Adrenal gland (tissue), 12 donors: ENCODE measurements around the gene POLE. TPM values are rescaled to one million over a fixed set of nuclear protein-coding genes. Genes with fewer than 3 reads are reported as not detected.
A peak's percentile ranks its signal among the peaks of the same experiment; 100 is the strongest.

ENCODE experiments used
- DNase-seq, 7 donors: peaks; one replicate each; pipeline ENCODE4 v3.0.0-alpha.2; 2019 to 2020
- H3K27ac ChIP-seq, 5 donors: fragments of 200-600 bp; sonication (generic) in 4 of 5; 1 replicate in 3 of 5; 2 replicates in 2 of 5; pipeline versions ENCODE4 v1.5.1 to v1.8.0; 2016 to 2020; ENCODE audit warnings: mild to moderate bottlenecking in 1 of 5
- H3K27me3 ChIP-seq: fragments of 200-600 bp; 2 replicates; pipeline ENCODE4 v1.8.0; 2021
- H3K36me3 ChIP-seq, 2 donors: fragments of 200-600 bp; replicated peaks in 1 of 2; 1 replicate in 1 of 2; 2 replicates in 1 of 2; pipeline versions ENCODE4 v1.5.1 to v1.8.0; 2018 to 2022
- H3K4me1 ChIP-seq, 2 donors: fragments of 200-600 bp; replicated peaks in 1 of 2; 1 replicate in 1 of 2; 2 replicates in 1 of 2; pipeline versions ENCODE4 v1.5.1 to v1.8.0; 2018 to 2021
- H3K4me3 ChIP-seq, 4 donors: fragments of 200-600 bp; sonication (generic) in 3 of 4; one replicate each; pipeline ENCODE4 v1.5.1; 2016 to 2018
- H3K9me3 ChIP-seq, 3 donors: fragments of 200-600 bp; sonication (generic) in 1 of 3; replicated peaks in 1 of 3; 1 replicate in 2 of 3; 2 replicates in 1 of 3; pipeline versions ENCODE4 v1.5.1 to v1.8.0; 2016 to 2021
- POLR2A ChIP-seq, 2 donors: fragments of 450-650 bp; IDR thresholded peaks; one replicate each; pipeline ENCODE4 v1.6.1; 2017; ENCODE audit warnings: antibody characterized with exemption in 2 of 2, mild to moderate bottlenecking in 2 of 2, moderate library complexity in 1 of 2
- WGBS, 4 donors: extraction: QIAGEN DNeasy Blood & Tissue Kit in 2 of 4; methylation state at CpG; one replicate each; pipeline versions ENCODE4 v1.1.5 to v1.1.7; 2013 to 2017; 5-methylcytosine and 5-hydroxymethylcytosine counted together
- intact Hi-C, 2 donors: fragments of 100-400 bp; cut with DNase I; formaldehyde crosslinking; loops; one replicate each; pipeline versions ENCODE4 v1.14.1 to v1.15.0; 2022 to 2023
- polyA plus RNA-seq, 3 donors: library from polyadenylated mRNA; stranded (reverse); fragments of 200-250 nt in 2 of 3; fragments of 350-450 nt in 1 of 3; fragmentation: Illumina TruSeq in 1 of 3; extraction: RNeasy Lipid Tissue Mini Kit (QIAGEN cat#74804) in 1 of 3; gene quantifications; one replicate each; pipeline ENCODE4 v1.2.3, GENCODE V29; 2013 to 2014
- total RNA-seq, 9 donors: library from RNA; depleted of rRNA in 4 of 9; stranded (reverse); fragments of >200 nt in 4 of 9; fragments of 120-200 nt in 1 of 9; fragmentation: NEBNext Ultra II Directional in 1 of 9; extraction: Animal tissue kit (Norgen Biotek cat#: 25700) in 1 of 9; gene quantifications; one replicate each; pipeline versions ENCODE4 v1.1.0 to v1.2.4, GENCODE V29; 2013 to 2023
- TF ChIP-seq, protein P1 (sequence below), 6 experiments: fragments of 450-650 bp in 4 of 6; fragments of 200-600 bp in 2 of 6; sonication (generic) in 1 of 6; IDR thresholded peaks; 1 replicate in 5 of 6; 2 replicates in 1 of 6; pipeline versions ENCODE4 v1.5.1 to v1.8.0; 2016 to 2021; ENCODE audit warnings: antibody characterized with exemption in 6 of 6, mild to moderate bottlenecking in 2 of 6, moderate library complexity in 1 of 6
- donor health status: healthy with polysubstance abuse.
- donor health status: Bipolar disorder and iron deficiency.
- donor health status: DM: yes; HTN: yes; CAD: no.
- donor health status: DM: no; HTN: no; CAD: no.
- donor health status: DM: no; HTN: no; CAD: no.
- donor health status: DM: yes; HTN: yes; CAD: no.

Gene POLE
- total and polyA plus RNA-seq, 12 donors, result 4.0 to 43.2 (median 16.1) TPM

DNA sequence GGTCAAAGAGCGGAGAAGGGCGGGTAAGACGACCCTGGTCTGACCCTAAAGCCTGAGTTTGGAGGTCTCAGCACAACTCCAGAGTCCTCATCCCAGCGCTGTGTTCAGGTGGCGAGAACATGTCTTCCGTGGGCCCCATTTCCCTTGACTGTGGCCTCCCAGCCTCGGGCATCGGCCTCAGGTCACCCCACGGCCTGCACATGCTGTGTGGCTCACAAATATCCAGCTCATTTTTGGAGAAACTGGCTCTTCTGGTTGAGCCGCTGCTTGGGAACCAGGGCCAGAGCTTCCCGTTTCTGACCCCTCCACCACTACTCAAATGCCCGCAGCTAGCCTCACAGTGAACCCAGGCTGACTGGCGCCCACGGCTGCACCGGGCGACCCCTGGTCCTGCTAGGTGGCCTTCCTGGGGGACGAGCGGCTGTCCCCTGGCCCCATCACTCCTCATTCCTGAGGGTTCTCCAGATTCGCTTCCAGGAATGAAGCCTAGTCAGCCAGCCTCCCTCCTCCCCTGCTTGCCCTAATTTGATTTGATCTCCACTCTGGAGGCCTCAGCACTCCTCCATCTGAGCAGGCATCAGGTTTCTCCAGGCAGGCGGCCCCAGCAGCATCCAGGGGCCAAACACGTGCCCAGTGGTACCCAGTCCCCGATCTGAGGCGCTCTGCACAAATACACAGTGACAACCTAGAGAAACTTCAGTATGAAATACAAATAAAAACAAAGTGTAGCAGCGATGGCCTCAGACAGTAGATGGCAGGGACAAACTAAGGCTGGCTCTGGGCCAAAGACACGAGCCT, 63.9 kb downstream of the POLE start:
- H3K9me3 ChIP-seq, result no peaks in the 10 kb centered on the region
- intact Hi-C loops, result no loop called here
- peaks cover 17% of the 10 kb centered on the region for H3K27me3 ChIP-seq
- peak overlapping the region in 2 of 5 donors; percentile 44 to 53 for H3K27ac ChIP-seq
- H3K4me1 ChIP-seq, result peaks cover 0 to 6% of the 10 kb centered on the region in 2 donors
- DNase-seq, result no peak
- WGBS, 4 donors, result 75 to 85% (median 81%) methylated on average over 13 to 25 of the region's 25 CpGs
- H3K36me3 ChIP-seq, result peaks cover 0 to 4% of the 10 kb centered on the region in 2 donors
- TF ChIP-seq, protein P1, sequence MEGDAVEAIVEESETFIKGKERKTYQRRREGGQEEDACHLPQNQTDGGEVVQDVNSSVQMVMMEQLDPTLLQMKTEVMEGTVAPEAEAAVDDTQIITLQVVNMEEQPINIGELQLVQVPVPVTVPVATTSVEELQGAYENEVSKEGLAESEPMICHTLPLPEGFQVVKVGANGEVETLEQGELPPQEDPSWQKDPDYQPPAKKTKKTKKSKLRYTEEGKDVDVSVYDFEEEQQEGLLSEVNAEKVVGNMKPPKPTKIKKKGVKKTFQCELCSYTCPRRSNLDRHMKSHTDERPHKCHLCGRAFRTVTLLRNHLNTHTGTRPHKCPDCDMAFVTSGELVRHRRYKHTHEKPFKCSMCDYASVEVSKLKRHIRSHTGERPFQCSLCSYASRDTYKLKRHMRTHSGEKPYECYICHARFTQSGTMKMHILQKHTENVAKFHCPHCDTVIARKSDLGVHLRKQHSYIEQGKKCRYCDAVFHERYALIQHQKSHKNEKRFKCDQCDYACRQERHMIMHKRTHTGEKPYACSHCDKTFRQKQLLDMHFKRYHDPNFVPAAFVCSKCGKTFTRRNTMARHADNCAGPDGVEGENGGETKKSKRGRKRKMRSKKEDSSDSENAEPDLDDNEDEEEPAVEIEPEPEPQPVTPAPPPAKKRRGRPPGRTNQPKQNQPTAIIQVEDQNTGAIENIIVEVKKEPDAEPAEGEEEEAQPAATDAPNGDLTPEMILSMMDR (IDR thresholded peaks at IDR 0.05), result no peak
- no peak for TF ChIP-seq POLR2A (IDR thresholded peaks at IDR 0.05)
- no peak overlapping the region for H3K4me3 ChIP-seq

DNA sequence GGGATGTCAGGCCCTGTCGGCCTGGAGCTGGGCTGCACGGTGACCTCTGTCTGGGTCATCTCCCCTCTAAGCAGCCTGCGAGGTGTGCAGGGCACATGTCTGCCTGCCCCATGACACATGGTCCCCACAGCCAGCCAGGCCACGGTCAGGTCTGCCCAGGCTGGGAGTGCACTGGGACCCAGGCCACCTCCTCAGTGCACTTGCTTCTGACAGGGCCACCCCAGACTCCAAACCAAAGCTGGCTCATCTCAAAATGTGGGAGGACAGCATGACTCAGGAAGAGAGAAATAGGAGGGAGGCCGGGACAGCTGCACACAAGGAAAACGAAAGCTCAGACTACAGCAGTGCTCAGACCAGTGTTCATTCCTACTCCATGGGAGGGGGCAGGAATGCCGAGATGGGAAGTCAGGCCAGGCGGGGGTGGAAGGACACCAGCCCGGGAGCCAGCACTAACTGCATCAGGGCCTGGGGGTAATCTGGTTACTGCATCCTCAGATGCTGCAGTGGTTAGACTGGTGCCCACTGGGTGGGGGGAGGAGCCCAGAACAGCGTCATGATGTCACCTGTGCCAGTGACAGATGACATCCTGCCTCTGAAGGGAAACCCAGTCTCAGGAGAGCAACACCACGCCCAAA, 64.6 kb downstream of the POLE start:
- 39 to 47% (median 44%) methylated on average over 9 to 11 of the region's 11 CpGs for WGBS, 4 donors
- Histone ChIP-seq H3K36me3 (peaks cover 0 to 4% of the 10 kb centered on the region in 2 donors), H3K4me1 (peaks cover 0 to 8% of the 10 kb centered on the region in 2 donors), H3K27me3 (peaks cover 24% of the 10 kb centered on the region), H3K9me3 (no peaks in the 10 kb centered on the region), H3K4me3 (no peak overlapping the region), H3K27ac (peak overlapping the region in 2 of 5 donors; percentile 44 to 53)
- peak in 6 of 7 donors; percentile 35 to 78 (median 44) for DNase-seq
- intact Hi-C loops, result no loop called here
- TF ChIP-seq, protein P1 (IDR thresholded peaks at IDR 0.05), result no peak
- no peak for TF ChIP-seq POLR2A (IDR thresholded peaks at IDR 0.05)

DNA sequence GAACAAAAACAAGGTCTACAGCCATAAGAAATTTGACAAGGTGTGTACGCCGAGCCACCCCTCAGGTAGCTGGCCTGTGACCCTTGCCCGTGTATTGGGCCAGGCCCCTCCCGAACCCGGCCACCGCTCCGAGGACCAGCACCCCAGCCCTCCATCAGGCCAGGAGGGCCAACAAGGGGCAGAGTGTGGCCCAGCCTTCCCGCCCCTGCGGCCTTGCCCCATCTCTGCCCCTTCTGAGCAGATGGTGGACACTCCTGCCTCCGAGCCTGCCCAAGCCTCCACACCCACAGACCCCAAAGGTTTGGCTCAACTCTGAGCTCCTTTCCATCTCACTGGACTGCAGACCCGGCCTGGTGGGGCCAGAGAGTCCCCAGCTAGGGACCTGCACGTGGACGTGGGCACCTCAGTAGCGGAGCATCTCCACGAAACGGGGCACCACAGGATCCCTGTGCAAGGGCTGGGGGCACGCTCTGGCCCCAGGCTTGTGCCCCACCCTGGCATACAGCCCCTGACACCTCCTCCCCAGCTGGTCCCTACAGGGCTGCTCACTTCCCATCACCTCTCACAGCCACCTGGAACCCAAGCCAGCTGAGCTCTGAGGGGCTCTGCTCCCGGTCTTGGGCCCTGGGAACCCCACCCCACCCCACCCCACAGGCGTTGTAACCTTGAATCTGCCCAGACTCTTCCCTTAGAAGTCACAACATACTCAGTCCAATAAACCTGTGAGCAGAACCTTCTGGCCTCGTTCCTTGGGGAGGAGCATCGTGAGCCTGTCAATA, 65.3 kb downstream of the POLE start:
- Histone ChIP-seq H3K4me3 (no peak overlapping the region), H3K4me1 (peaks cover 0 to 8% of the 10 kb centered on the region in 2 donors), H3K9me3 (no peaks in the 10 kb centered on the region), H3K27ac (peak overlapping the region in 1 of 5 donors; percentile 38), H3K27me3 (peaks cover 30% of the 10 kb centered on the region), H3K36me3 (peaks cover 0 to 4% of the 10 kb centered on the region in 2 donors)
- no peak for DNase-seq
- WGBS, 4 donors, result 77 to 87% (median 82%) methylated on average over 17 to 21 of the region's 21 CpGs
- intact Hi-C loops, result no loop called here
- TF ChIP-seq POLR2A (IDR thresholded peaks at IDR 0.05), result no peak
- TF ChIP-seq, protein P1 (IDR thresholded peaks at IDR 0.05), result no peak
